ENCODE data around the gene CCL7. TPM values are rescaled to one million over a fixed set of nuclear protein-coding genes. Genes with fewer than 3 reads are reported as not detected.

The CCL7 gene
- total and polyA plus RNA-seq, 10 donors = not detected

DNA sequence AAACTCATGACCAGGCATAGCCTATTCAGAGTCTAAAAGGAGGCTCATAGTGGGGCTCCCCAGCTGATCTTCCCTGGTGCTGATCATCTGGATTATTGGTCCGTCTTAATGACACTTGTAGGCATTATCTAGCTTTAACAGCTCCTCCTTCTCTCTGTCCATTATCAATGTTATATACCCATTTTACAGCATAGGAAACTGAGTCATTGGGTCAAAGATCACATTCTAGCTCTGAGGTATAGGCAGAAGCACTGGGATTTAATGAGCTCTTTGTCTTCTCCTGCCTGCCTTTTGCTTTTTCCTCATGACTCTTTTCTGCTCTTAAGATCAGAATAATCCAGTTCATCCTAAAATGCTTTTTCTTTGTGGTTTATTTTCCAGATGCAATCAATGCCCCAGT lies 14.2 kb upstream of the CCL7 start:
- H3K27me3 ChIP-seq (replicated peaks in 1 of 7) = peaks cover 0 to 56% (median 0%) of the 10 kb centered on the region in 7 donors
- peak overlapping the region in 6 of 8 donors; percentile 17 to 74 (median 62) for H3K27ac ChIP-seq
- H3K4me3 ChIP-seq = peak overlapping the region in 3 of 8 donors; percentile 26 to 48 (median 33)
- no peak for DNase-seq
- TF ChIP-seq POLR2A (IDR thresholded peaks at IDR 0.05) = no peak
- TF ChIP-seq POLR2AphosphoS5 (IDR thresholded peaks at IDR 0.05) = no peak
- TF ChIP-seq, protein P1, sequence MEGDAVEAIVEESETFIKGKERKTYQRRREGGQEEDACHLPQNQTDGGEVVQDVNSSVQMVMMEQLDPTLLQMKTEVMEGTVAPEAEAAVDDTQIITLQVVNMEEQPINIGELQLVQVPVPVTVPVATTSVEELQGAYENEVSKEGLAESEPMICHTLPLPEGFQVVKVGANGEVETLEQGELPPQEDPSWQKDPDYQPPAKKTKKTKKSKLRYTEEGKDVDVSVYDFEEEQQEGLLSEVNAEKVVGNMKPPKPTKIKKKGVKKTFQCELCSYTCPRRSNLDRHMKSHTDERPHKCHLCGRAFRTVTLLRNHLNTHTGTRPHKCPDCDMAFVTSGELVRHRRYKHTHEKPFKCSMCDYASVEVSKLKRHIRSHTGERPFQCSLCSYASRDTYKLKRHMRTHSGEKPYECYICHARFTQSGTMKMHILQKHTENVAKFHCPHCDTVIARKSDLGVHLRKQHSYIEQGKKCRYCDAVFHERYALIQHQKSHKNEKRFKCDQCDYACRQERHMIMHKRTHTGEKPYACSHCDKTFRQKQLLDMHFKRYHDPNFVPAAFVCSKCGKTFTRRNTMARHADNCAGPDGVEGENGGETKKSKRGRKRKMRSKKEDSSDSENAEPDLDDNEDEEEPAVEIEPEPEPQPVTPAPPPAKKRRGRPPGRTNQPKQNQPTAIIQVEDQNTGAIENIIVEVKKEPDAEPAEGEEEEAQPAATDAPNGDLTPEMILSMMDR (IDR thresholded peaks at IDR 0.05 in 8 of 11, conservative IDR thresholded peaks at IDR 0.05 in 3 of 11) = no peak
- H3K9me3 ChIP-seq = no peaks in the 10 kb centered on the region
- 47 to 90% (median 78%) methylated on average over 1 of the region's 1 CpG for WGBS, 5 donors
- intact Hi-C loops (cut with DNase I; ENCODE audit: low total_unique reads) = no loop called here
- H3K36me3 ChIP-seq = no peaks in the 10 kb centered on the region
- H3K4me1 ChIP-seq = peaks cover 15 to 56% (median 42%) of the 10 kb centered on the region in 6 donors

DNA sequence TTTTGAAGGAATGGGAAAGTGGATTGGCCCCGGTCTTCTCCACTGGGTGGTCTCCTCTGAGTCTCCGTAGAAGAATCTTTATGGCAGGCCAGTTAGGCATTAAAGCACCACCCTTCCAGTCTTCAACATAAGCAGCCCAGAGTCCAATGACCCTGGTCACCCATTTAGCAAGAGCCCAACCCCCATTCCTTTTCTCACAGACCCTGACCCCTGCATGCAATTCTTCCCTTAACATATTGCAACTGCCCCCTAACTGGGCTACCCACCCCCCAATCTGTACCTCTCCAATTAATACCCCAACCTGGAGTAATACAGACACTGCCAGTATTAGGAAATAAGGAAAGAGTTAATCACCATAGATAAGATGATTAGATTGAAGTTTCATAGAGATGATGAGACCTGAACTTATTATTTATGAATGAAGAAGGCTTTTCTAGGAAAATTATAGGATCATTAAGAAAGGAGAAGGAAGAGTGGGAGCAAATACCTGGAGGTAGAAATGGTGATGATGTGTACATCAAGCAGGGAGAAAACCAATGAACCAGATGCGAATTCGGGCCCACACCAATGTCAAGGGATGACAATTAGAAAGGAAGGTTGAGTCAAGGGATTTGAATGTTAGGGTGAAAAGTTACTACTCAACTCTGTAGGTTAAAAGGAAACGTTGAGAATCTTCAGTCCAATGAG lies 12.6 kb upstream of the CCL7 start:
- Histone ChIP-seq H3K27ac (no peak overlapping the region), H3K27me3 (replicated peaks in 1 of 7) (peaks cover 0 to 45% (median 0%) of the 10 kb centered on the region in 7 donors), H3K9me3 (no peaks in the 10 kb centered on the region), H3K4me3 (no peak overlapping the region), H3K4me1 (peaks cover 6 to 41% (median 29%) of the 10 kb centered on the region in 6 donors), H3K36me3 (no peaks in the 10 kb centered on the region)
- no peak for DNase-seq
- intact Hi-C loops (cut with DNase I; ENCODE audit: low total_unique reads) = no loop called here
- TF ChIP-seq, protein P1 (IDR thresholded peaks at IDR 0.05 in 8 of 11, conservative IDR thresholded peaks at IDR 0.05 in 3 of 11) = no peak
- no peak for TF ChIP-seq POLR2A (IDR thresholded peaks at IDR 0.05)
- whole genome bisulfite sequencing, 5 donors = 81 to 93% (median 88%) methylated on average over 5 of the region's 5 CpGs

DNA sequence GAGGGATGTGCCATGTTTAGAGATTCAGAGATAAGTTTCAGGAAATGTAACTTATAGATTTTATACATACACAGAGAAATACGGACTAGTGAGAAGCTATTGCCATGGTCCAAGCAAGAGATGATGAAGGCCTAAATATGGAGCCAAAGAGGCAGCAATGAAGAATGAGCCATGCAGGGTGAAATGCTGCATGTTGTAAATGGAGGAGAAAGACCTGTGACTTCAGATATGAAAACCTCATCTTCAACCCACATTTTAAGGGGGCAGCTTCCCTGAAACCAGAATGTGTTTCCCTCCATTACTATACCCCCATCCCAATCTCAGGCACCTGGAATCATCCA lies 12.1 kb upstream of the CCL7 start:
- DNase-seq = no peak
- 89 to 100% (median 91%) methylated on average over 1 of the region's 1 CpG for WGBS, 5 donors
- Histone ChIP-seq H3K27ac (no peak overlapping the region), H3K36me3 (no peaks in the 10 kb centered on the region), H3K4me3 (no peak overlapping the region), H3K4me1 (peaks cover 2 to 36% (median 24%) of the 10 kb centered on the region in 6 donors), H3K27me3 (replicated peaks in 1 of 7) (peaks cover 0 to 43% (median 0%) of the 10 kb centered on the region in 7 donors), H3K9me3 (no peaks in the 10 kb centered on the region)
- TF ChIP-seq, protein P1 (IDR thresholded peaks at IDR 0.05 in 8 of 11, conservative IDR thresholded peaks at IDR 0.05 in 3 of 11) = no peak
- TF ChIP-seq POLR2A (IDR thresholded peaks at IDR 0.05) (no peak), POLR2AphosphoS5 (IDR thresholded peaks at IDR 0.05) (no peak)
- intact Hi-C loops (cut with DNase I; ENCODE audit: low total_unique reads) = no loop called here

DNA sequence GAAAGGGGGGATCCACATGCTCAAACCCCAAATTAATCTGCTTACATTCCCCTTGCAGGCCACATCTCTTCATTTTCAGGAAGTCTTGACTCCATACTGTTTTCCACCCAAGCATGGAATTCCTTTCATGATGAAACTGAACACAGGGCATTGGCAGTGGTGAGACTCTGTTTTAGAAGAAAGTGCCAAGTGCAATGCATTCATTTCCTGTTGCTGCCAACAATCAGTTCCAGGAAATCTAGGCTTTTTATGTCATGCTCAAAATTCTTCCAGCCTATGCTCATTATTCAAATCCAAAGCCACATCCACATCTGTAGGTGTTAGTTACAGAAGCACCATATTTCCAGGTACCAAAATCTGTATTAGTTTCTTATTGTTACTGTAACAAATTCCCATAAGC lies 10.9 kb upstream of the CCL7 start:
- Histone ChIP-seq H3K36me3 (no peaks in the 10 kb centered on the region), H3K9me3 (no peaks in the 10 kb centered on the region), H3K4me3 (no peak overlapping the region), H3K27me3 (replicated peaks in 1 of 7) (peaks cover 0 to 37% (median 0%) of the 10 kb centered on the region in 7 donors), H3K4me1 (peaks cover 0 to 24% (median 18%) of the 10 kb centered on the region in 6 donors), H3K27ac (no peak overlapping the region)
- DNase-seq = no peak
- intact Hi-C loops (cut with DNase I; ENCODE audit: low total_unique reads) = no loop called here
- TF ChIP-seq POLR2AphosphoS5 (IDR thresholded peaks at IDR 0.05) = no peak
- no peak for TF ChIP-seq POLR2A (IDR thresholded peaks at IDR 0.05)
- TF ChIP-seq, protein P1 (IDR thresholded peaks at IDR 0.05 in 8 of 11, conservative IDR thresholded peaks at IDR 0.05 in 3 of 11) = no peak
